ENCODE data around the gene MFF. TPM values are rescaled to one million over a fixed set of nuclear protein-coding genes. Genes with fewer than 3 reads are reported as not detected.

The MFF gene
- total RNA-seq, 3 donors from 2014 or later (not counting 1 experiment from before 2014, with no cell fraction given) = 57.7 to 60.8 (median 59.8) TPM

DNA sequence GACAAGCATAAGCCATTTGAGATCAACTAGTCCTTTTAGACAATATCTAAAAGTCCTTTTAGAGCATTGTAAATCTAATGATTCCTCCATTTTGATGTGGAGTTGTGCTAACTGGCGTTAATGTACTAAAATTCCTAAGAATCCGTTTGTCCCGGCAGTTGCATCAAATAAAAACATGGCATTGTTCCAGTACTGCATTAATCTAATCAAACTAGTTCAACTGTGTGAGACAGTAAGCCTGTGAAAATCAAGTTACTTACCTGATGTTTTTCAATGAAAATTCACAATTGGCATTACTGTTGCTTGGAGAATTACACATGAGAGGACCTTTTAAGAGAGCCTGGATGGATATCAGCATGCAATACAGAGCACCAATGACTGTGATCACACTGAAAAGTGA lies 40.8 kb downstream of the MFF start:
- no peak for TF ChIP-seq CTCF (IDR thresholded peaks at IDR 0.05)
- WGBS (ENCODE audit: insufficient coverage) = 100% methylated on average over 3 of the region's 3 CpGs
- Mint-ChIP-seq H3K27ac (no peak overlapping the region), H3K27me3 (ENCODE audit: low read depth in 2 of 2) (no peaks in the 10 kb centered on the region), H3K36me3 (no peaks in the 10 kb centered on the region), H3K4me3 (no peak overlapping the region), H3K4me1 (no peaks in the 10 kb centered on the region), H3K9me3 (no peaks in the 10 kb centered on the region)
- H3K36me3 ChIP-seq (ENCODE audit: control insufficient read depth, insufficient read depth, low read length) = peaks cover 3% of the 10 kb centered on the region
- ATAC-seq (no peak), DNase-seq (no peak)
- no peak overlapping the region for H3K27ac ChIP-seq (ENCODE audit: low read length)
- no peaks in the 10 kb centered on the region for H3K9me3 ChIP-seq (ENCODE audit: control insufficient read depth, insufficient read depth, low read length)
- no peaks in the 10 kb centered on the region for H3K4me1 ChIP-seq (ENCODE audit: control insufficient read depth, insufficient read depth, low read length)
- intact Hi-C loops (cut with micrococcal nuclease) = loop anchor here (10.0 kb wide), 1 partner anchor 399 kb away; no protein-coding TSS in a partner anchor
- H3K4me3 ChIP-seq (ENCODE audit: low read length) = no peak overlapping the region
- no peaks in the 10 kb centered on the region for H3K27me3 ChIP-seq (ENCODE audit: control insufficient read depth, insufficient read depth, low read length)

GRCh38 chr2:227366769-227367426 lies 41.8 kb downstream of the MFF start:
- Mint-ChIP-seq H3K27ac (no peak overlapping the region), H3K9me3 (no peaks in the 10 kb centered on the region), H3K36me3 (no peaks in the 10 kb centered on the region), H3K4me3 (no peak overlapping the region), H3K4me1 (no peaks in the 10 kb centered on the region), H3K27me3 (ENCODE audit: low read depth in 2 of 2) (peaks cover under 1 to 5% of the 10 kb centered on the region in 2 donors)
- intact Hi-C loops (cut with micrococcal nuclease) = loop anchor here (10.0 kb wide), 1 partner anchor 398 kb away; no protein-coding TSS in a partner anchor
- no peaks in the 10 kb centered on the region for H3K4me1 ChIP-seq (ENCODE audit: control insufficient read depth, insufficient read depth, low read length)
- no peaks in the 10 kb centered on the region for H3K27me3 ChIP-seq (ENCODE audit: control insufficient read depth, insufficient read depth, low read length)
- no peak overlapping the region for H3K27ac ChIP-seq (ENCODE audit: low read length)
- H3K4me3 ChIP-seq (ENCODE audit: low read length) = no peak overlapping the region
- 88% methylated on average over 9 of the region's 11 CpGs for WGBS (ENCODE audit: insufficient coverage)
- H3K9me3 ChIP-seq (ENCODE audit: control insufficient read depth, insufficient read depth, low read length) = no peaks in the 10 kb centered on the region
- DNase-seq (no peak), ATAC-seq (no peak)
- no peak for TF ChIP-seq CTCF (IDR thresholded peaks at IDR 0.05)
- H3K36me3 ChIP-seq (ENCODE audit: control insufficient read depth, insufficient read depth, low read length) = no peaks in the 10 kb centered on the region

- H3K9me3 Mint-ChIP-seq = no peaks in the 10 kb centered on the region
- 92% methylated on average over 3 of the region's 3 CpGs for WGBS (ENCODE audit: insufficient coverage)
- no peak overlapping the region for H3K27ac Mint-ChIP-seq
- Histone ChIP-seq H3K4me1 (ENCODE audit: control insufficient read depth, insufficient read depth, low read length) (no peaks in the 10 kb centered on the region), H3K4me3 (ENCODE audit: low read length) (no peak overlapping the region), H3K27ac (ENCODE audit: low read length) (no peak overlapping the region), H3K36me3 (ENCODE audit: control insufficient read depth, insufficient read depth, low read length) (no peaks in the 10 kb centered on the region), H3K27me3 (ENCODE audit: control insufficient read depth, insufficient read depth, low read length) (no peaks in the 10 kb centered on the region), H3K9me3 (ENCODE audit: control insufficient read depth, insufficient read depth, low read length) (no peaks in the 10 kb centered on the region)
- ATAC-seq (no peak), DNase-seq (no peak)
- no peak overlapping the region for H3K4me3 Mint-ChIP-seq
- no peaks in the 10 kb centered on the region for H3K4me1 Mint-ChIP-seq
- peaks cover 3 to 7% of the 10 kb centered on the region in 2 donors for H3K27me3 Mint-ChIP-seq (ENCODE audit: low read depth in 2 of 2)
- intact Hi-C loops (cut with micrococcal nuclease) = loop anchor here (10.0 kb wide), 1 partner anchor 397 kb away; no protein-coding TSS in a partner anchor
- no peak for TF ChIP-seq CTCF (IDR thresholded peaks at IDR 0.05)
- no peaks in the 10 kb centered on the region for H3K36me3 Mint-ChIP-seq
These were observed 42.4 kb downstream of the MFF start for GRCh38 chr2:227367427-227367795.

GRCh38 chr2:227368574-227368973 lies 43.5 kb downstream of the MFF start:
- Mint-ChIP-seq H3K4me3 (no peak overlapping the region), H3K9me3 (no peaks in the 10 kb centered on the region), H3K4me1 (peaks cover 0 to 7% of the 10 kb centered on the region in 2 donors), H3K27ac (no peak overlapping the region), H3K27me3 (ENCODE audit: low read depth in 2 of 2) (peaks cover 7% of the 10 kb centered on the region in 2 donors), H3K36me3 (no peaks in the 10 kb centered on the region)
- intact Hi-C loops (cut with micrococcal nuclease) = loop anchor here (10.0 kb wide), 1 partner anchor 396 kb away; no protein-coding TSS in a partner anchor
- no peak for TF ChIP-seq CTCF (IDR thresholded peaks at IDR 0.05)
- WGBS (ENCODE audit: insufficient coverage) = 92% methylated on average over 5 of the region's 5 CpGs
- Histone ChIP-seq H3K4me3 (ENCODE audit: low read length) (no peak overlapping the region), H3K27me3 (ENCODE audit: control insufficient read depth, insufficient read depth, low read length) (no peaks in the 10 kb centered on the region), H3K36me3 (ENCODE audit: control insufficient read depth, insufficient read depth, low read length) (no peaks in the 10 kb centered on the region), H3K27ac (ENCODE audit: low read length) (no peak overlapping the region), H3K4me1 (ENCODE audit: control insufficient read depth, insufficient read depth, low read length) (no peaks in the 10 kb centered on the region), H3K9me3 (ENCODE audit: control insufficient read depth, insufficient read depth, low read length) (no peaks in the 10 kb centered on the region)
- DNase-seq = no peak
- no peak for ATAC-seq
